Activated CD4-positive, alpha-beta T cell treated with anti-CD3 and anti-CD28 coated beads, Interleukin-2, amount 10 ng/mL, durations not matched to agents 24 days and 14 days (primary cell): ENCODE data around the gene ERF. TPM values are rescaled to one million over a fixed set of nuclear protein-coding genes. Genes with fewer than 3 reads are reported as not detected.

Source experiments
- DNase-seq: peaks from one replicate; pipeline ENCODE4 v3.0.0; 2022
- H3K27ac Mint-ChIP-seq: one replicate; pipeline ENCODE4 v1.8.0; 2022; ENCODE audit warnings: mild to moderate bottlenecking, mixed read lengths
- H3K27me3 Mint-ChIP-seq: one replicate; pipeline ENCODE4 v1.8.0; 2022; ENCODE audit warnings: mixed read lengths
- H3K36me3 Mint-ChIP-seq: one replicate; pipeline ENCODE4 v1.8.0; 2022; ENCODE audit warnings: low read depth, mild to moderate bottlenecking, mixed read lengths
- H3K4me1 Mint-ChIP-seq: one replicate; pipeline ENCODE4 v1.8.0; 2021; ENCODE audit warnings: mixed read lengths
- H3K4me3 Mint-ChIP-seq: one replicate; pipeline ENCODE4 v1.8.0; 2022; ENCODE audit warnings: mild to moderate bottlenecking, moderate library complexity, mixed read lengths
- H3K9me3 Mint-ChIP-seq: one replicate; pipeline ENCODE4 v1.8.0; 2021; ENCODE audit warnings: mixed read lengths
- intact Hi-C: fragments of 100-400 bp; cut with micrococcal nuclease; formaldehyde crosslinking; loops from one replicate; pipeline ENCODE4 v1.15.1; 2023
- total RNA-seq: library from RNA; stranded (reverse); gene quantifications from 2 replicates; pipeline ENCODE4 v1.2.3, GENCODE V29; 2022

ERF gene
- total RNA-seq, 1 donor from 2014 or later, result 71.6 TPM

- intact Hi-C loops, result no loop called here
Measured at GRCh38 chr19:42275517-42275916, 20.6 kb upstream of the ERF start.

GRCh38 chr19:42275103-42275502 is 20.2 kb upstream of the ERF start:
- intact Hi-C loops, result no loop called here
- no peaks in the 10 kb centered on the region for H3K9me3 Mint-ChIP-seq
- H3K4me1 Mint-ChIP-seq, result peaks cover 52% of the 10 kb centered on the region
- H3K27me3 Mint-ChIP-seq, result no peaks in the 10 kb centered on the region
- peaks cover 32% of the 10 kb centered on the region for H3K36me3 Mint-ChIP-seq
- H3K27ac Mint-ChIP-seq, result peak overlapping the region; percentile 76
- DNase-seq, result no peak
- H3K4me3 Mint-ChIP-seq, result peak overlapping the region; percentile 67

More at GRCh38 chr19:42275517-42275916, 20.6 kb upstream of the ERF start:
- peak overlapping the region; percentile 76 for H3K27ac Mint-ChIP-seq
- H3K4me1 Mint-ChIP-seq, result peaks cover 48% of the 10 kb centered on the region
- no peak for DNase-seq
- no peaks in the 10 kb centered on the region for H3K9me3 Mint-ChIP-seq
- H3K36me3 Mint-ChIP-seq, result peaks cover 31% of the 10 kb centered on the region
- H3K27me3 Mint-ChIP-seq, result no peaks in the 10 kb centered on the region
- peak overlapping the region; percentile 67 for H3K4me3 Mint-ChIP-seq

GRCh38 chr19:42274065-42274682 is 19.2 kb upstream of the ERF start:
- Mint-ChIP-seq H3K9me3 (no peaks in the 10 kb centered on the region), H3K27me3 (no peaks in the 10 kb centered on the region), H3K36me3 (peaks cover 35% of the 10 kb centered on the region), H3K4me1 (peaks cover 53% of the 10 kb centered on the region), H3K4me3 (no peak overlapping the region), H3K27ac (peak overlapping the region; percentile 17)
- DNase-seq, result no peak
- intact Hi-C loops, result no loop called here

- peaks cover 47% of the 10 kb centered on the region for H3K4me1 Mint-ChIP-seq
Measured at GRCh38 chr19:42273407-42274064, 18.6 kb upstream of the ERF start.

GRCh38 chr19:42272989-42273406 is 18.1 kb upstream of the ERF start:
- no peaks in the 10 kb centered on the region for H3K9me3 Mint-ChIP-seq
- H3K4me3 Mint-ChIP-seq, result no peak overlapping the region
- no peak for DNase-seq
- H3K4me1 Mint-ChIP-seq, result peaks cover 44% of the 10 kb centered on the region
- H3K36me3 Mint-ChIP-seq, result peaks cover 33% of the 10 kb centered on the region
- intact Hi-C loops, result no loop called here
- no peak overlapping the region for H3K27ac Mint-ChIP-seq
- no peaks in the 10 kb centered on the region for H3K27me3 Mint-ChIP-seq

More at GRCh38 chr19:42273407-42274064, 18.6 kb upstream of the ERF start:
- H3K27me3 Mint-ChIP-seq, result no peaks in the 10 kb centered on the region
- H3K36me3 Mint-ChIP-seq, result peaks cover 33% of the 10 kb centered on the region
- H3K9me3 Mint-ChIP-seq, result no peaks in the 10 kb centered on the region
- H3K27ac Mint-ChIP-seq, result peak overlapping the region; percentile 17
- DNase-seq, result no peak
- intact Hi-C loops, result no loop called here
- H3K4me3 Mint-ChIP-seq, result no peak overlapping the region

- H3K36me3 Mint-ChIP-seq, result peaks cover 33% of the 10 kb centered on the region
- peaks cover 49% of the 10 kb centered on the region for H3K4me1 Mint-ChIP-seq
- intact Hi-C loops, result no loop called here
- H3K4me3 Mint-ChIP-seq, result no peak overlapping the region
- H3K9me3 Mint-ChIP-seq, result no peaks in the 10 kb centered on the region
- H3K27ac Mint-ChIP-seq, result no peak overlapping the region
- H3K27me3 Mint-ChIP-seq, result no peaks in the 10 kb centered on the region
- DNase-seq, result no peak
Measured at GRCh38 chr19:42272535-42272897, 17.6 kb upstream of the ERF start.

GRCh38 chr19:42271861-42272534 is 17.1 kb upstream of the ERF start:
- Mint-ChIP-seq H3K4me1 (peaks cover 50% of the 10 kb centered on the region), H3K27ac (peak overlapping the region; percentile 99)

GRCh38 chr19:42271045-42271419 is 16.1 kb upstream of the ERF start:
- no peak overlapping the region for H3K4me3 Mint-ChIP-seq
- H3K27ac Mint-ChIP-seq, result peak overlapping the region; percentile 99
- peaks cover 43% of the 10 kb centered on the region for H3K4me1 Mint-ChIP-seq
- DNase-seq, result no peak
- no peaks in the 10 kb centered on the region for H3K27me3 Mint-ChIP-seq
- H3K36me3 Mint-ChIP-seq, result peaks cover 27% of the 10 kb centered on the region
- intact Hi-C loops, result no loop called here
- H3K9me3 Mint-ChIP-seq, result no peaks in the 10 kb centered on the region

More at GRCh38 chr19:42271861-42272534, 17.1 kb upstream of the ERF start:
- no peaks in the 10 kb centered on the region for H3K27me3 Mint-ChIP-seq
- H3K9me3 Mint-ChIP-seq, result no peaks in the 10 kb centered on the region
- H3K4me3 Mint-ChIP-seq, result no peak overlapping the region
- peaks cover 31% of the 10 kb centered on the region for H3K36me3 Mint-ChIP-seq
- intact Hi-C loops, result no loop called here
- no peak for DNase-seq

GRCh38 chr19:42270346-42271044 is 15.6 kb upstream of the ERF start:
- H3K27me3 Mint-ChIP-seq, result no peaks in the 10 kb centered on the region
- peaks cover 25% of the 10 kb centered on the region for H3K36me3 Mint-ChIP-seq
- peak; percentile 90 for DNase-seq
- H3K4me1 Mint-ChIP-seq, result peaks cover 39% of the 10 kb centered on the region
- peak overlapping the region; percentile 99 for H3K27ac Mint-ChIP-seq
- H3K9me3 Mint-ChIP-seq, result no peaks in the 10 kb centered on the region
- H3K4me3 Mint-ChIP-seq, result no peak overlapping the region
- intact Hi-C loops, result loop anchor here (1.0 kb wide), 1 partner anchor 10 kb away; no protein-coding TSS in a partner anchor

GRCh38 chr19:42269478-42270345 is 14.8 kb upstream of the ERF start:
- peaks cover 32% of the 10 kb centered on the region for H3K4me1 Mint-ChIP-seq
- DNase-seq, result peak; percentile 74
- intact Hi-C loops, result loop anchor here (1.0 kb wide), 1 partner anchor 11 kb away; no protein-coding TSS in a partner anchor

GRCh38 chr19:42268704-42269477 is 14.0 kb upstream of the ERF start, which contains the start of gene CIC:
Gene CIC, plus strand, starts transcription at chr19:42269252. Its CDS starts 2,532 bp downstream, at chr19:42271784.
- peak; percentile 100 for DNase-seq
- Mint-ChIP-seq H3K9me3 (no peaks in the 10 kb centered on the region), H3K36me3 (peaks cover 13% of the 10 kb centered on the region), H3K27ac (peak within 1 kb of the TSS; percentile 99), H3K4me3 (no peak within 1 kb of the TSS), H3K4me1 (peaks cover 30% of the 10 kb centered on the region), H3K27me3 (no peaks in the 10 kb centered on the region)
- intact Hi-C loops, result loop anchor here (1.0 kb wide), 3 partner anchors 14 to 52 kb away; partner anchors contain the start of genes DEDD2, ERF and GSK3A

More at GRCh38 chr19:42269478-42270345, 14.8 kb upstream of the ERF start:
- no peaks in the 10 kb centered on the region for H3K9me3 Mint-ChIP-seq
- H3K27ac Mint-ChIP-seq, result peak overlapping the region; percentile 99
- peaks cover 19% of the 10 kb centered on the region for H3K36me3 Mint-ChIP-seq
- no peak overlapping the region for H3K4me3 Mint-ChIP-seq
- no peaks in the 10 kb centered on the region for H3K27me3 Mint-ChIP-seq

GRCh38 chr19:42268142-42268703 is 13.3 kb upstream of the ERF start:
- Mint-ChIP-seq H3K4me3 (no peak overlapping the region), H3K27ac (no peak overlapping the region)
- intact Hi-C loops, result loop anchor here (1.0 kb wide), 3 partner anchors 13 to 51 kb away; partner anchors contain the start of genes DEDD2, ERF and GSK3A

More at GRCh38 chr19:42268142-42268703, 13.3 kb upstream of the ERF start:
- no peaks in the 10 kb centered on the region for H3K9me3 Mint-ChIP-seq
- peak; percentile 100 for DNase-seq
- peaks cover 6% of the 10 kb centered on the region for H3K36me3 Mint-ChIP-seq
- H3K27me3 Mint-ChIP-seq, result no peaks in the 10 kb centered on the region
- H3K4me1 Mint-ChIP-seq, result peaks cover 30% of the 10 kb centered on the region
